Endothelial cell of umbilical vein (primary cell): ENCODE data around the gene FGA.

Source experiments
- CTCF ChIP-seq, 2 donors: IDR thresholded peaks; 1 replicate in 1 of 2; 2 replicates in 1 of 2; pipeline ENCODE4 v1.5.1; 2011; ENCODE audit warnings: low read length in 2 of 2, mild to moderate bottlenecking in 2 of 2, moderate library complexity in 2 of 2, control low read depth in 1 of 2, inconsistent platforms in 1 of 2, low read depth in 1 of 2; ENCODE audit not compliant: insufficient read depth in 1 of 2; ENCODE audit errors: extremely low read depth in 1 of 2
- EZH2 ChIP-seq: IDR thresholded peaks from 2 replicates; pipeline ENCODE4 v1.6.1; 2012; ENCODE audit warnings: borderline replicate concordance, low read depth, mild to moderate bottlenecking, moderate library complexity, low read length, inconsistent platforms; ENCODE audit not compliant: severe bottlenecking
- FOS ChIP-seq: IDR thresholded peaks from 2 replicates; pipeline ENCODE4 v1.6.1; 2011; ENCODE audit warnings: mild to moderate bottlenecking, low read length, moderate library complexity, borderline replicate concordance; ENCODE audit not compliant: insufficient read depth
- JUN ChIP-seq: IDR thresholded peaks from 2 replicates; pipeline ENCODE4 v1.6.1; 2011; ENCODE audit warnings: borderline replicate concordance, low read depth; ENCODE audit not compliant: insufficient read length, insufficient read depth
- MAX ChIP-seq: IDR thresholded peaks from 2 replicates; pipeline ENCODE4 v1.6.1; 2011; ENCODE audit not compliant: insufficient read depth, insufficient read length
- MYC ChIP-seq: IDR thresholded peaks from one replicate; pipeline ENCODE4 v1.6.1; 2011; ENCODE audit warnings: mild to moderate bottlenecking, low read depth, low read length
- POLR2A ChIP-seq: IDR thresholded peaks from 2 replicates; pipeline ENCODE4 v1.6.1; 2012; ENCODE audit warnings: low read depth, mild to moderate bottlenecking, control low read depth, low read length
- POLR2AphosphoS5 ChIP-seq: IDR thresholded peaks from 2 replicates; pipeline ENCODE4 v1.6.1; 2012; ENCODE audit warnings: low read depth, mild to moderate bottlenecking, control low read depth, low read length, moderate library complexity; ENCODE audit not compliant: insufficient read depth

- no peak for TF ChIP-seq CTCF (IDR thresholded peaks at IDR 0.05; ENCODE audit: extremely low read depth in 1 of 2, insufficient read depth in 1 of 2, low read depth in 1 of 2, low read length in 2 of 2)
- TF ChIP-seq MAX = no peak
- TF ChIP-seq POLR2A = no peak
- TF ChIP-seq FOS = no peak
- TF ChIP-seq POLR2AphosphoS5 = no peak
- TF ChIP-seq JUN = no peak
- no peak for TF ChIP-seq EZH2
- no peak for TF ChIP-seq MYC
These were observed 17.2 kb downstream of the FGA start for GRCh38 chr4:154573190-154573870.
